ENCODE data around the gene GAGE12H.
"Not testable (repeated sequence)": the region's sequence is repeated elsewhere in the genome, so short reads cannot be mapped to it uniquely, and the experiment has no call there.

GAGE12H gene

GRCh38 chrX:49579649-49580048 lies at the start of gene GAGE12H:
Gene GAGE12H, plus strand, starts transcription at chrX:49579949. Its CDS starts 1,155 bp downstream, at chrX:49581104.
- H3K4me3 ChIP-seq (ENCODE audit: low read depth, low read length); DNase-seq (ENCODE audit: low read depth): not testable (repeated sequence)

- not testable (repeated sequence) for DNase-seq (ENCODE audit: low read depth); H3K4me3 ChIP-seq (ENCODE audit: low read depth, low read length)
Measured at GRCh38 chrX:49531877-49532276, 47.9 kb upstream of the GAGE12H start, which contains the start of gene GAGE12C. Gene GAGE12C, plus strand, starts transcription at chrX:49532177. Its CDS starts 1,155 bp downstream, at chrX:49533332.

- not testable (repeated sequence) for DNase-seq (ENCODE audit: low read depth); H3K4me3 ChIP-seq (ENCODE audit: low read depth, low read length)
Measured at GRCh38 chrX:49541433-49541832, 38.3 kb upstream of the GAGE12H start, which contains the start of gene GAGE12D. Gene GAGE12D, plus strand, starts transcription at chrX:49541733. Its CDS starts 1,155 bp downstream, at chrX:49542888.

GRCh38 chrX:49550989-49551388 lies 28.8 kb upstream of the GAGE12H start, which contains the start of gene GAGE12E:
Gene GAGE12E, plus strand, starts transcription at chrX:49551289. Its CDS starts 1,155 bp downstream, at chrX:49552444.
- H3K4me3 ChIP-seq (ENCODE audit: low read depth, low read length); DNase-seq (ENCODE audit: low read depth): not testable (repeated sequence)

GRCh38 chrX:49560542-49560941 lies 19.2 kb upstream of the GAGE12H start, which contains the start of gene GAGE12F:
Gene GAGE12F, plus strand, starts transcription at chrX:49560842. Its CDS starts 1,155 bp downstream, at chrX:49561997.
- H3K4me3 ChIP-seq (ENCODE audit: low read depth, low read length); DNase-seq (ENCODE audit: low read depth): not testable (repeated sequence)

GRCh38 chrX:49568728-49569127 lies 11.0 kb upstream of the GAGE12H start:
- DNase-seq (ENCODE audit: low read depth); H3K4me3 ChIP-seq (ENCODE audit: low read depth, low read length): not testable (repeated sequence)

GRCh38 chrX:49569152-49569551 lies 10.6 kb upstream of the GAGE12H start:
- H3K4me3 ChIP-seq (ENCODE audit: low read depth, low read length); DNase-seq (ENCODE audit: low read depth): not testable (repeated sequence)

- not testable (repeated sequence) for DNase-seq (ENCODE audit: low read depth); H3K4me3 ChIP-seq (ENCODE audit: low read depth, low read length)
Measured at GRCh38 chrX:49570100-49570499, 9.6 kb upstream of the GAGE12H start, which contains the start of gene GAGE12G. Gene GAGE12G, plus strand, starts transcription at chrX:49570400. Its CDS starts 1,155 bp downstream, at chrX:49571555.

- DNase-seq (ENCODE audit: low read depth) = not testable (repeated sequence)
- peak within 1 kb of the TSS; percentile 35 for H3K4me3 ChIP-seq (ENCODE audit: low read depth, low read length)
Measured at GRCh38 chrX:49589196-49589595, 9.4 kb downstream of the GAGE12H start, which contains the start of gene GAGE2A. Gene GAGE2A, plus strand, starts transcription at chrX:49589496. Its CDS starts 1,155 bp downstream, at chrX:49590651.

- peak overlapping the region; percentile 35 for H3K4me3 ChIP-seq (ENCODE audit: low read depth, low read length)
- DNase-seq (ENCODE audit: low read depth) = not testable (repeated sequence)
Measured at GRCh38 chrX:49589769-49590478, 10.2 kb downstream of the GAGE12H start.

- not testable (repeated sequence) for DNase-seq (ENCODE audit: low read depth); H3K4me3 ChIP-seq (ENCODE audit: low read depth, low read length)
Measured at GRCh38 chrX:49590488-49590887, 10.7 kb downstream of the GAGE12H start.

GRCh38 chrX:49598720-49599119 lies 19.0 kb downstream of the GAGE12H start, which contains the start of gene GAGE1:
Gene GAGE1, plus strand, starts transcription at chrX:49599020. Its CDS starts 1,155 bp downstream, at chrX:49600175.
- DNase-seq (ENCODE audit: low read depth); H3K4me3 ChIP-seq (ENCODE audit: low read depth, low read length): not testable (repeated sequence)

- peak; percentile 21 for DNase-seq (ENCODE audit: low read depth)
- no peak for TF ChIP-seq CTCF (IDR thresholded peaks at IDR 0.05; ENCODE audit: control insufficient read depth, extremely low read depth, insufficient read depth)
- no peak overlapping the region for H3K4me3 ChIP-seq (ENCODE audit: low read depth, low read length)
Measured at GRCh38 chrX:49610718-49611310, 31.1 kb downstream of the GAGE12H start.

Data from LNCaP clone FGC (cell line).